ENCODE measurements around the gene SF3B3. TPM values are rescaled to one million over a fixed set of nuclear protein-coding genes. Genes with fewer than 3 reads are reported as not detected.

SF3B3 gene
- total RNA-seq, 1 experiment from 2014 or later: 326 TPM

GRCh38 chr16:70478912-70479341, 44.7 kb upstream of the SF3B3 start:
- no TSS peak for BruUV-seq (replicated peaks)
- H3K4me2 ChIP-seq: no peak overlapping the region
- H3F3A ChIP-seq (ENCODE audit: insufficient read depth, low read depth): peaks cover 25% of the 10 kb centered on the region
- H2AFZ ChIP-seq: no peak overlapping the region
- H3K36me3 ChIP-seq (ENCODE audit: low read depth): 0 out of 2 replicates have a peak, but pooled peaks cover 8% of the 10 kb centered on the region
- H3K4me1 ChIP-seq (replicated peaks; ENCODE audit: insufficient read depth): peaks cover 30% of the 10 kb centered on the region
- no peaks in the 10 kb centered on the region for H3K9me2 ChIP-seq (ENCODE audit: insufficient read depth)
- no peak overlapping the region for H3K4me3 ChIP-seq
- H3K27me3 ChIP-seq (ENCODE audit: insufficient read depth, low read depth): no peaks in the 10 kb centered on the region
- intact Hi-C loops (cut with micrococcal nuclease; ENCODE audit: unreplicated experiment): no loop called here
- CTCF ChIA-PET: no interaction called here
- POLR2A ChIA-PET (ENCODE audit: unreplicated experiment): interaction anchor here (0.6 kb wide), 3 partner anchors 12 to 1150 kb away, joined by 3 to 6 read pairs (median 5); no protein-coding TSS in a partner anchor
- no peaks in the 10 kb centered on the region for H4K20me1 ChIP-seq (ENCODE audit: insufficient read depth)
- no peaks in the 10 kb centered on the region for H3K79me2 ChIP-seq (ENCODE audit: low read depth)
- DNase-seq: no peak
- TF ChIP-seq EZH2 (IDR thresholded peaks at IDR 0.05; ENCODE audit: low read depth) (no peak), CTCF (conservative IDR thresholded peaks at IDR 0.05) (no peak)
- no peak overlapping the region for H3K27ac ChIP-seq
- no peaks in the 10 kb centered on the region for H3K9me3 ChIP-seq (ENCODE audit: insufficient read depth, low read depth)

DNA sequence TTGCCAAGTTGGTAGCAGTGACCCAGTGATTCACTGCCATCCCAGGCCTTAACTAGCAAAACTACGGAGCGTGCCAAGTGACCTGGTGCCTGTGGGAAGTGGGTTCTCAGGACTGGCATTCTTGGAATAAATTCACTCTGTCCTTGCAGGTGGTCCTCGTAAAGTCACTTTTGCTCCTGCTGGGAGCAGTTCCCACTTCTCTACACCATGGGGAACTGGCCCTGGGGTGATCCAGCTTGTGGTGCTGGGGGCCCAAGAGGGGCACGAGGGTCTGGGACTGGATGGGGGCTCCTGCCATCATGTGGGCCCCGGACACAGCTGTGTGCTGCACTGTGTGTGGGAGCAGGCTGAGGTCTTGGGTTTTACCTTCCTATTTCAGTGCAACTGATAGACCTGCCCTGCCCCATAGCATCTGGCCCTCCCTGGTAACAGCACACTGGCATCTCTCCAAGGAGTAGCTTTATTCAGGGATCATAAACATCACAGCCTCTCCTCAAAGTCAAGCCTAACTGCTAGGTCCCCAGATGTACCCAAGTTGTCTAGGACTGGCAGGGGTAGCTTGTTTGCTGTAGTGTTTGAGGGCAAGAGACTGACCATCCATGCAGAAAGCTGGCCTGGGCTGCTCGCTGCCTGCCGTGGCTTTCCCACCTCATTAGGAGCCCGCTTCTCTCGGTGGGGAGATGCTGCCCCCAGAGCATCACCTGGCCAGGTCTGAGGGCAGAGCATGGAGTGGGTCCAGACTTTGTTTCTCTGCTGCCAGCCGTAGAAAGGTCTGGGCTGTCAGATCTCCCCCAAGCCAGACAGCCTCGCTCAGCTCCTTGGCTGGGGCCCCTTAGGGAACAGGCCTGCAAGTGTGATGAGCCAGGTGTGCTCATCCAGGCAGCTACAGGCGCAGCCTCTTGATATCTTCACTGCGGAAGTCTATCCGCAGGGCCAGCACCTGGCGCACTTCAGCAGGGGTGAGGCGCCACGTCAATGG, 43.2 kb upstream of the SF3B3 start:
- H3K4me2 ChIP-seq: no peak overlapping the region
- no peaks in the 10 kb centered on the region for H4K20me1 ChIP-seq (ENCODE audit: insufficient read depth)
- H3K9me2 ChIP-seq (ENCODE audit: insufficient read depth): no peaks in the 10 kb centered on the region
- H3F3A ChIP-seq (ENCODE audit: insufficient read depth, low read depth): peaks cover 25% of the 10 kb centered on the region
- BruUV-seq (replicated peaks): no TSS peak
- TF ChIP-seq CTCF (conservative IDR thresholded peaks at IDR 0.05) (no peak), EZH2 (IDR thresholded peaks at IDR 0.05; ENCODE audit: low read depth) (no peak)
- H3K27me3 ChIP-seq (ENCODE audit: insufficient read depth, low read depth): no peaks in the 10 kb centered on the region
- no peak overlapping the region for H3K4me3 ChIP-seq
- intact Hi-C loops (cut with micrococcal nuclease; ENCODE audit: unreplicated experiment): no loop called here
- no peaks in the 10 kb centered on the region for H3K9me3 ChIP-seq (ENCODE audit: insufficient read depth, low read depth)
- ChIA-PET POLR2A (ENCODE audit: unreplicated experiment) (no interaction called here), CTCF (no interaction called here)
- peaks cover 23% of the 10 kb centered on the region for H3K4me1 ChIP-seq (replicated peaks; ENCODE audit: insufficient read depth)
- no peak overlapping the region for H3K27ac ChIP-seq
- 0 out of 2 replicates have a peak, but pooled peaks cover 8% of the 10 kb centered on the region for H3K36me3 ChIP-seq (ENCODE audit: low read depth)
- no peak overlapping the region for H2AFZ ChIP-seq
- no peaks in the 10 kb centered on the region for H3K79me2 ChIP-seq (ENCODE audit: low read depth)
- no peak for DNase-seq

DNA sequence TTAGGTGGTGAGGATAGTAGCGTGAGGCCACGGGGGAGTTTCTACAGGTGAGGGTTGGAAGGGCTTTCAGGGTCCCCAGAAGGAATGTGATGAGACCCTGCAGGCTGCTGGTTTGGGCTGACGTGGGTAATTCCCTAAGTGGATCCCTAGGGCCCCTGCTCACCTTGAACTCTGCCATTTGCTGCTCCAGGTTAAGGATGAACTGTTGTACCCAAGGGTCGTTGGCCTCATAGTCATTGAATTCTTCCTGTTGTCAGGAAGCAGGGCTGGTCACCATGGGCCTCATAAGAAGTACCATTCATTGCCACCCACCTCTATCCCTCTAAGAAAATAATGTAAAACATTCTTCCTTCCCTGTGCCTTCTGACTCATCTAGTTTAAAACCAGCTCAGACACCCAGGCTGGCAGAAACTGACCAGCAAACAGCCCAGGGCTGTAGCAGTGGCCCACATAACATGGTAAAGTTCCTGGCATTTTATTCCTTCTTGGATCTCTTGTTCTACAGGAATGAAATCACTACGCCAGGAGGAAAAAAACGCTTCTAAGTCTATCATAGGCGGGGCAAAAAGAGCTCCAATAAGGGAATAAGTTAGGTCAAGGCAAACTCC, 41.6 kb upstream of the SF3B3 start:
- H3K4me1 ChIP-seq (replicated peaks; ENCODE audit: insufficient read depth): peaks cover 8% of the 10 kb centered on the region
- no peak overlapping the region for H2AFZ ChIP-seq
- POLR2A ChIA-PET (ENCODE audit: unreplicated experiment): interaction anchor here (0.6 kb wide), 1 partner anchor 117 kb away, joined by 4 read pairs; no protein-coding TSS in a partner anchor
- peak in 1 of 2 experiments; percentile 49 for DNase-seq
- no peaks in the 10 kb centered on the region for H3K9me3 ChIP-seq (ENCODE audit: insufficient read depth, low read depth)
- H3K27ac ChIP-seq: 0 out of 2 replicates have a peak overlapping the region, but pooled peaks have one; percentile 21
- intact Hi-C loops (cut with micrococcal nuclease; ENCODE audit: unreplicated experiment): no loop called here
- no peak overlapping the region for H3K4me3 ChIP-seq
- H3K4me2 ChIP-seq: no peak overlapping the region
- H3K9me2 ChIP-seq (ENCODE audit: insufficient read depth): no peaks in the 10 kb centered on the region
- no peak for TF ChIP-seq CTCF (conservative IDR thresholded peaks at IDR 0.05)
- no peaks in the 10 kb centered on the region for H3K79me2 ChIP-seq (ENCODE audit: low read depth)
- CTCF ChIA-PET: no interaction called here
- H3F3A ChIP-seq (ENCODE audit: insufficient read depth, low read depth): peaks cover 11% of the 10 kb centered on the region
- no TSS peak for BruUV-seq (replicated peaks)
- H3K27me3 ChIP-seq (ENCODE audit: insufficient read depth, low read depth): no peaks in the 10 kb centered on the region
- no peaks in the 10 kb centered on the region for H4K20me1 ChIP-seq (ENCODE audit: insufficient read depth)
- H3K36me3 ChIP-seq (ENCODE audit: low read depth): 0 out of 2 replicates have a peak, but pooled peaks cover 12% of the 10 kb centered on the region

All from PC-9 (cell line).